GM18520 (cell line): Measurements from ENCODE around the gene ABHD8.
A peak's percentile ranks its signal among the peaks of the same experiment; 100 is the strongest.

Source experiments
- ATAC-seq: cut with Tn5 transposase; IDR thresholded peaks from one replicate; pipeline ENCODE4 v1.9.1; 2021; ENCODE audit not compliant: unreplicated experiment

Gene ABHD8

DNA sequence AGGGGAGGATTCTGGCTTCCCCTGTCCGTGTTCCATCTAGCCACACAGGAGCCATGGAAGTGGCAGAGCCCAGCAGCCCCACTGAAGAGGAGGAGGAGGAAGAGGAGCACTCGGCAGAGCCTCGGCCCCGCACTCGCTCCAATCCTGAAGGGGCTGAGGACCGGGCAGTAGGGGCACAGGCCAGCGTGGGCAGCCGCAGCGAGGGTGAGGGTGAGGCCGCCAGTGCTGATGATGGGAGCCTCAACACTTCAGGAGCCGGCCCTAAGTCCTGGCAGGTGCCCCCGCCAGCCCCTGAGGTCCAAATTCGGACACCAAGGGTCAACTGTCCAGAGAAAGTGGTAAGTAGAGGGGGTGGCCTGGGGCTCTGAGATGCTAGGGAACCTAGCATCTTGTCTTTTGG is 34.5 kb downstream of the ABHD8 start:
- ATAC-seq = no peak

DNA sequence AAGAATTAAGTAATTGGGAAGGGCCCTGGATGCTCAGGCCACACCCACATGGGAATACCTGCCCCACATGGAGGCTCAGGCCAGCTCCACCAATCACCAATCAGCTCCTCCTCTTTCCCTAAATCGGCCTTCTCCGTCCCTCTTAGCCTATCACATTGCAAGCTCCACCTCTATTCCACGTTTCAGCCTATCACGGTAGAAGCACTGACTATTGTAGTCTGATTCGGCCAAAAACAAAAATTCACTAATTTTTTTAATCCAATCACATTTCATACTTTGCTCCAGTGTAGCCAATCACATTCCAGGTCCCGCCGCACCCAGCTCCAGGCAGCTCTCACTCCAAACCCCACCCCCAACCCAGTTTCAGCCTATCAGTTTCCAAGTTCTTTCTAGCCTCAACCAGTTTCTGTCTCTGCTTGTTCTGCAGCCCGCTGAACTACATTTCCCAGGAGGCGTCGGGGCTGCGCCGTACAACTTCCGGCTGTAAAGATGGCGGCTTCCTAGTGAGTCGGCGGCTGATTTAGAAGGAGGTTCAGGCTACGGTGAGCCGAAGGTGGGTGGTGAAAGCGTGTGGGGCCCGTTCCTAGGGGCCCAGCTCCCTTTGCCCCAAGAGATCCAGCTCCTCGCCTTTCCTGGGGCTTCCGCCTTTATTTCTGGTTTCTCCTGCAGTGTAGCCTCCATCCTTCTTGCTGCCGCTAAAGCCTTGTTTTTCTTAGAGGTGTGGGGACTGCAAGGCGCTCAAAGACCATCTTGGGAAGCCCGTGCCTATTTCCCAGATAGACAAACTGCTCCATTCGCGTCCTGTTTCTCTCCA is 36.0 kb downstream of the ABHD8 start, which contains the start of gene BABAM1:
Gene BABAM1 (plus strand): TSS at position 469 of the 814 bp plus-strand sequence. CDS start 1,364 bp downstream, outside the sequence.
- ATAC-seq = peak; percentile 94

DNA sequence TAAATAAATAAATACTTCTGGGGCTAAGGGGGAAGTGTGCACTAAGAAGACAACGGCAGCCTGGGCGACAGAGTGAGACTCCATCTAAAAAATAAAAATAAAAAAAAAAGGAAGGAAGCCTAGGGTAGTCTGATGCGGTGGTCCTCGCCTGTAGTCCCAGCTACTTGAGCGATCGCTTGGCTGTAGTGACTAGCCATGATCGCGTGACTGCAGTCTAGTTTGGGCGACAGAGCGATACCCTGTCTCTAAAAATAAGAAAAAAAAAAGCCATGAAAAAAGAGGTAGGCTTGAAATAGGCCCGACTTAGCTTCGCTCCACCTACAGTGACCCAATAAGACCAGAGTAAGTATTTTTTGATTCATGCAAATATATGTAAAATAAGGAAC is 36.6 kb downstream of the ABHD8 start:
- no peak for ATAC-seq

DNA sequence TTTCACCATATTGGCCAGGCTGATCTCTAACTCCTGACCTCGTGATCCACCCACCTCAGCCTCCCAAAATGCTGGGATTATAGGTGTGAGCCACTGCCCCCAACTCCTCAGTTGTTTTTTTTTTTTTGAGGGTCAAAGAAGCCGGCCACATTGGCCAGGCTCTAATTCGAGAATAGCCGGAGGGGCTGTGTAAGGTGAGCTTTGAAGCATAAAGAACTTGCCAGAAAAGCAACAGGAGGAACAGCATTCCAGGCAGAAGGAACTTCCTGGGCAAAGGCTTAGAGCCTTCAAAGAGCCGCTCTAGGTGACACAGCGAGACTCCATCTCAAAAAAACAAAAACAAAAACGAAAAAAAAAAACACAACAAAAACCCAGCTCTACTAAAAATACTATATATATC is 37.2 kb downstream of the ABHD8 start:
- ATAC-seq = no peak

DNA sequence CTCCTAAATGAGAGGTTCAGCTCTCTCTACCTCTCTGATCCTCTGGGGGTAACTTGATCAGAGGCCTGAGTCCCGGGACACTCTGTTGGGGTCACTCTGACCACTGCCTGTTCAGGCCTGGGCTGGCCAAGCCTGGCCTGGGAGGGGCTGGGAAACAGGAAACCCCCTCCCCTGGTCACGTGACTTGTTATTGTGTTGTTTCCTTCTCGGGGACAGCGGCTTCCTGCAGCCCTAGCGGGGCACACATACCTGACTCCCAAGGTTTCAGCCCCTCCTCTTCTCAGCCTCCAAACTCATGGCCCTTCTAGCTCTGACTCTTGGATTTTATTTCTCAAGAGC is 38.6 kb downstream of the ABHD8 start, which contains the start of gene USHBP1:
Gene USHBP1 (minus strand): TSS at position 105 of the 339 bp plus-strand sequence. CDS start 446 bp downstream, outside the sequence.
- no peak for ATAC-seq

DNA sequence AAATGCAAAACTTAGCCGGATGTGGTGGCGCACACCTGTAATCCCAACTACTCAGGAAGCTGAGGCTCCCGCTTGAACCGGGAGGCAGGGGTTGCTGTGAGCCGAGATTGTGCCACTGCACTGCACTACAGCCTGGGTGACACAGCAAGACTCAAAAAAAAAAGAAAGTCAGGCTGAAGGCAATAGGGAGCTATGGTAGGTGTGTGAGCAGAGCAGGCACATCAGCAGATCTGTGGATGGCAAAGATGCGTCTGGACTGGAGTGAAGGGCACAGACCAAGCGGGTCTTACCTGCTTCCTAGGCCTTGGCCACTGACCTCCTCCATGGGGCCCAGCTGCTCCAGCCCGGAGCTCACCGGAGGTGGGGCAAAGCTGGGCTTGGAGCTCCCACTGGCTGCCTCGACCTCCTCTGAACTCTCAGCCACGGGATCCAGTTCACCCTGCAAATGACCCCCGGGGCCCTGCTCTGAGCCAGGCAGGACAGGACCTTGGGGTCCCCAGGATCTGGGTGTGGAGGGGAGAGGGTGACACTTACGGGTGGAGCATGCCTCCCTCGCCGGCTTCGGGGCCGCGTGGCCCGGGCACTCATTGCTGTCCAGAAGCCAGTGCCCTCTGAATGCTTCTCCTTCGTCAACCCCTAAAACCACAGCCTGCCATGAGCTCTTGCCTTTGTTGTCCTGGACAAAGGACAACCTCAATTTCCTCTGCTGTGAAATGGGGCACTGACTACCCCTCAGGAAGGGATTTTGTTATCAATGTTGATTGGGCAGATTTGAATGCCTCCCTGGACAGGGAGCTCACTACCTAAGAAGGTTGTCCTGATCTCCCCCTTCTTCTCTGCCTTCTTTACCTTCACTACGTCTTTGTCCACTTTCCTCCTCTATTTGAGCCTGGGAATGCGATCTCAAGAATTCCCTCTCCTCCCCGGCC is 39.2 kb downstream of the ABHD8 start:
- ATAC-seq = no peak

DNA sequence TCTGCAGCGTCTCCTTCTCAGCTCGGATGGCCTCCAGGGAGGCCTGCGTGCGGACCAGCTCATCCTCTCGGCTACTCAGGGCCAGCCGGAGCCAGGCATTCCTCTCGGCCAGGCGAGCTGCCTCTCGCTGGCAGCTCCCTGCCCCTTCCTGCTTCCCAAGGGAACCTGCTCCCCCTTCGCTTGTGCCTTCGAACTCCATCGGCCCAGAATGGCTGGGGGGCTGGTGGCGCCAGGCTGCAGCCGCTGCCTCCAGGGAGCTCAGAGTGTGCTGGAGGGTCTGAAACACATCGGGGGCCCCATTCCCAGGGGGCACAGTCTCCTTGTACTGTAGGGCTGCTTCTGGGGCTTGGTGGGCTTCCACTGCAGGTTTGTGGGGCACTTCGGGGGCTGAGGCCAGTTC is 40.7 kb downstream of the ABHD8 start:
- ATAC-seq = no peak

DNA sequence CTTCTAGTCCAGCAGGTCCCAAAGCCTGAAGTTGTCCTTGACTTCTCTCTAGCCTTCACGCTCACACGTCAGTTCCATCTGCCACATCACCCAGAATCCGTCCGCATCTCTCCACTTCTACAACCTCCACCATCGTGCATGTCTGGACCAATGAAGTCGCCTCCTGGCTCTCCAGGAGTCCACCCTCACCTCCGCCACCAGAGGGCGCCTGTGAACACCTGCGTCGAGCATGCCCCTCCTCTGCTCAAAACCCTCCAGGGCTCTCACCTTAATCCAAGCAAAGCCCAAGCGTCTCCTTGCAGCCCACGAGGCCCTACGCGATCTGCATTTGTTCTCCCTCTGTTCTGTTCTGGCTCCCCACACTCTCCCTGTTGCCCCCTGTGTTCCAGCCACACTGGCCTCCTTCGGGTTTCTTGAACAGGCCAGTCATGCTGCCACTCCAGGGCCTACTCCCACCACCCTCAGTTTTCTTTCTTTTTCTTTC is 42.3 kb downstream of the ABHD8 start:
- ATAC-seq = peak; percentile 52

DNA sequence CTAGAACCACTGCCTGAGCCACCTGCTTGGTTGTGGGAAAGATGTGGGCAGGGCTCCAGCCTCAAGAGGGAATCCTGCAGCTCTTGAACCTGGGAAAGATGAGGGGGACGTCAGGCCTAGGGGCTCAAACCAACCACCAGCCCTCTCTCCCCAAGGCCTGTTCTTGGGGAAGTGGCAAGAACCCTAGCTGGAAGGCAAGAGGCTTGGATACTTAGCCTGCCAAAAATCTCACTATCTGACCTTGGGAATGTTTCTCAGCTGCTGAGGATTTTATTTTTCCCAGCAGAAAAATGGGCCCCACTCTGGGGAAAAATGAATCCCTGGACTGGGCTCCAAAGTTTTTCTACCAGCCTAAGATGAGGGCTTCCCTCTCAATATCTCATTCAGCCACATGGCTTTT is 43.3 kb downstream of the ABHD8 start:
- no peak for ATAC-seq

DNA sequence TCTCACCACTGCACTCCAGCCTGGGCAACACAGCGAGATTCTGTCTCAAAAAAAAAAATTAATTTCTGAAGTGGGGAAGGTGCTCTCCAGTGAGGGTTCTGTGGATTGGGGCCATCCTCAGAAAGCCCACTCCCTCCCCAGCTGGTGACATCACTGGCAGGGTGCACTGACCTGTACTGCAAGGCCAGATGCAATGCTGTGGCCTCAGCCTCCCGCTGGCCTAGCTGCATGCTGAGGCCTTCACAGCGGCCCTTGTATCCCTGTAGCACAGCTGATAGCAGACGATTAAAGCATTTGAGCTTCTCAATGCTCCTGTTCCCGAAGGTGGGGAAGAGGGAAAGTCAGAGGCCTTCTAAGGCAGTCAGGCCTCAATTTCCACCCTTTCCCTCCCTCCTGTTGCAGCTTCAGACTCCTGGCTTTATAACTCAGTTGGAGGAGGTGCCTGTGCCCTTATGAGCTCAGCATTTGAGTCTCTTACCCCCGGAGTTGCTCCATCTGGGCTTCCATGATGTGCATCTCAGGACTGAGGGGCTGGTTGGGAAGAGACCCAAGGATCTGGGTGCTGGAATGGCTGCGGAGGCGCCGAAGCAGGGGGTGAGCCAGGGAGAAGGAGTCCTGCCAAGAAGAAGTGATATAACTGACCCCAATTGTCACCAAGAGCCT is 44.0 kb downstream of the ABHD8 start:
- ATAC-seq = no peak

DNA sequence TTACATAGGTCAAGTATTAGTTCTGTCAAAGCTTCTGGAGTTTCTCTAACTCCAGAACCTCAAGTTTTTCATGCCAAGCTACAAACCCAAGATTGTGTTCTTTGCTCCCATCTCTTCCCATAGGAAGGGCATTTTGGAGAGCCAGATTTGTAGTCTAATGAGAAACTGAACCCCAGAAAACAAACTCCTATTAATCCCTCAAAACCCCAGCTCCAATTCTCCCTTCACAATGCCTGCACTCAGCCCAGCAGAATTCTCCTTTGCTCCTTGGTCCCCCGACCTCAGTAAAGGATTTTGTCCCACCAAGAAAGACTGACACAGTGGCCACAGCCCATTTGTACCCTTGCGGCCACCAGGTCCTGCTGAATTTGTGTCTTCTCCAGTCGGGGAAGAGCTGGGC is 47.1 kb downstream of the ABHD8 start:
- ATAC-seq = no peak

DNA sequence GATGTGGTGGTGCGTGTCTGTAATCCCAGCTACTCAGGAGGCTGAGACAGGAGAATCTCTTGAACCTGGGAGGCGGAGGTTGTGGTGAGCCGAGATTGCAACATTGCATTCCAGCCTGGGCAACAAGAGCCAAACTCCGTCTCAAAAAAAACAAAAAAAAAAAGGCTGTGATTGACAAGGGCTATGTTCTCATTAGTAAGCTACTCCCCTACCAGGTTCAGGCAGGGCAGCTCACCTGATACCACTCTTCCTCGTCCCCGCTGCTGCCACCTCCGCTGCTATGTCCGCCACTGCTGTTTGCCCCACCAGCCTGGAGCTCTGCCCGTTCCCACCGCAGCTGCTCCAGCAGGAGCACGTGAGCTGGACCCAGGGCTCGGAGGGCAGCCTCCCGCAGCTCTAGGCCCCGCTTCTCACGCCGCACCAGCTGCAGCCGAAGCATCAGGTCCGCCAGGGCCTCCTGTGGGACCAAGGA is 48.0 kb downstream of the ABHD8 start:
- no peak for ATAC-seq

DNA sequence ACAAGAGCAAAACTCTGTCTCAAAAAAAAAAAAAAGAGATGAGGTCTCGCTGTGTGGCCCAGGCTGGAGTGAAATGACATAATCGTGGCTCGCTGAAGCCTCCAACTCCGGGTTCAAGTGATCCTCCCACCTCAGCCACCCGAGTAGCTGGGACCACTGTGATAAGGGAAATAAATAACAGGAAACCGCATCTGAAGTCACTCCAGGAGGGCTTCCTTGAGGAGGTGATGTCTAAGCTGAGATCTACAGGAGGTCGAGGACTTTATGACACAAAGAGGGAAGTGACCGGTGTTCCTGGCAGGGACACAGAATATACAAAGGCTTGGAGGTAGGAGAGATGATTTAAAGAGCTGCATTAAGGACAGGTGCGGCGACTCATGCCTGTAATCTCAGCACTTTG is 48.6 kb downstream of the ABHD8 start:
- no peak for ATAC-seq

DNA sequence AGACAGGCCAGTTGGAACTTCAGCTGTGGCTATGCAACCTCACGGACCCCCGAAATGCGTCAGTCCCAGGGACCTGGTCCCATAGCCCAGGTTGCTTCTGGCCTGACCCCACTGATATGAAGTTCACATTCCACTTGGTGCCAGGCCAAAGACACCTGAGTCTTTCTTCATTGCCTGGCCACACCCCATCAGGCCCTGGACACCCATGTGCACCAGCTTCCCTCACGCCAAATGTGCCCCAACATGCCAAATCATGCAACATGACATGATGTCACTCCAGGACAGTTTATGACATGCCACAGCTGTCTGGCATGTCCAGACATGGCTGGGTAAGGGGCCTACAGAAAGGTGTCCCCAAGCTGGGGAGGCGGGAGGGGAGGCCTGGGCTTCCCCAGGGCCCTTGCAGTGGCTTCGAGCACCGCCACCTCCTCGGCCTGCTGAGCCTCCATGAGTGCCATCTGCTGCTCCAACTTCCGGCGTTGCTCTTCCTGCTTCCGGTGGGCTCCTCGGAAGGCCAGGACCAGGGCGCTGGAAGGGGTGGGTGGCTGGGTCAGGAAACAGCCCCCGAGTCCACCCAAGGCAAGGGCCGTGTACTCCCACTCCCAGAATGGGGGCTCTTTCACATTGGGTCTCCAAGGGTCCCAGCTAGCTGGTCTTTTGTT is 53.2 kb downstream of the ABHD8 start:
- ATAC-seq = no peak

DNA sequence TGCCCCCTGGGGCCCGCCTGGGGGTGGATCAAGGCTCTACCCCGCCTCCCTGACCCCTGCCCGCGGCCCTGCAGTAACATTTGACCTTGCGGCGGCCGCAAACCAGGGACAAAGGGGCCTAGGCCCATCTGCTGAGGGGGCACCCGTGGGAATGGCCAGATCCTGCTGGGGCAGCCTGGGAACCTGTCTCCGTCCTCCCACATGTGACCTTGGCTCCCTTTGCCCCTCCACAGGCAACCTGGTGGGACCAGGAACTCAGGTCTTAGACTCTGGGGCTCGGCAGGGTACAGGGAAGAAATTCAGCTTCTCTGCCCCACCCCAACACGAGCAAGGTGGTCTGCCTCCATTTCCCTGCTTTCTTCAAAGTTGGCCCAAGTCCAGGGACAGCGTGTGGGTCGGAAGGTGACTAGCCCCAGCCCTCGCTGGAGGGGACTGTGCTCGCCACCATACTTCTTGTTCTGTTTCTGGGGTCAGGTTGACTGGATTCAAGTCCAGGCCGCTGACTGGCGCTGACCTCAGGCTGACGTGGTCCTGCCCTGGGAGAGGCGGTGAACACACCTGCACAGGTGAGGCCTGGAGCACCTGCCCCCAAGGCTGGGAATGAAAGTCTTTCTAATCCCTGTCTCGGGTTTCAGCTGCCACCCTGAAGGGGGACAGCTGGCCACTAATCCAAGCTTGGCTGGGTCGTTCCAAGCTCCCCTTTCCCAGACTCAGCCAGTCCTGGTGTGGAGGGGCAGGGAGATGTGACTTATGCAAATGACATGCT is 55.0 kb downstream of the ABHD8 start:
- ATAC-seq = no peak

DNA sequence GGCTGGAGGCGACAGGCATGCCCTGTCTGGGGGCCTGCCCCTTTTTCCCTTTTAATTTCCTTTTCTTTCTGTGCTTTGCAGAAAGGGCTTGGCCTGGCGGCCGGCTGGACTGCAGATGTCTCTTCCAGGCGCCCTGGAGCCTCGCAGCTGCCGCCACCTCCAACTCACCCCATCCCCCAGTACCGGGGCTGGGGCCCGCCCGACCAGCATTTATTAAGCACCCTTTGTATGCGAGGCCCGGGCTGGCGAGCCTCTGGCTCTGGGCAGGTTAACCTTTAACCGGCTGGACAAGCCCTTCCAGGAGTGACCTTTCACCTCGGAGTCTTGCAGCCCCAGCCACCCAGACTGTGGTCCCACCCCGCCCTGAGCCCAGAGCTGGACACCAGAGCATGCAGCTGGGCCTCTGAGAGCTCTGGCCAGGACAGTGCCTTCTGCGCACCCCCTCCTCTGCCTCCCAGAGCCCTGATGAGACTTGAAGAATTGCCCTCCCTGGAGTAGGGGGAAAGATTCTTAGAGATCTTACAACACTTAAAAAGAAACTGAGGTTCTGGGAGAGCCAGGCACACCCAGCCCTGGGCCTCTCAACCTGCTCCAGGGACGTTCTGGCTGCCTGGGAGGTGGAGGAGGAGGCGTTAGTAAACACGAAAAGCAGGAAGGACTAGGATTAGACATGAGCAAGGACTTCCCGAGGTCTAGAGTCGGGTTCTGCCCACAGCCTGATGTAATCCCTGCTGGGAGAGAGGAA is 56.4 kb downstream of the ABHD8 start:
- no peak for ATAC-seq

DNA sequence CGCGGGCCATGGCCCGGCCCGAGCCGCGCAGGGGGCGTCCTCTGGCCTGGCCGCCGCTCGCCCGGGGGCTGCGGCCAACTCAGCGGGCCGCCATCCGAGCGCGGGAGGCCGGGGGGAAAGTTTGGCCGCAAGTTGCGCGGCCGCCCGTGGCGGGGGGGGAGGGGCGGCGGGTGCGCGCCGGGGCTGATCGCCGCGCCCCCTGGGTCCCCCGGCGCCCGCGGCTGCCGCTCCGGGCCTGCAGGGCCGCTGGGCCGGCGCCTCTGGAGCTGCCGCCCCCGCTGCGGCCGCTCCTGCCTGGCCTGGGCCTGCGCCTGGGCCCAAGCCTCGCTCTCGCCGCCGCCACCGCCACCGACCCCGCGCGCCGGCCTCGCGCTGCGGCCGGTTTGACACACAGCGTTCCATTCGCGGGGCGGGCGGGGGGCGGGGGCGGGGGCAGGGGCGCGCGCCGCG is 57.7 kb downstream of the ABHD8 start, which contains the start of gene NR2F6:
Gene NR2F6 (minus strand): TSS at position 385 of the 450 bp plus-strand sequence. CDS start 699 bp downstream, outside the sequence.
- no peak for ATAC-seq

DNA sequence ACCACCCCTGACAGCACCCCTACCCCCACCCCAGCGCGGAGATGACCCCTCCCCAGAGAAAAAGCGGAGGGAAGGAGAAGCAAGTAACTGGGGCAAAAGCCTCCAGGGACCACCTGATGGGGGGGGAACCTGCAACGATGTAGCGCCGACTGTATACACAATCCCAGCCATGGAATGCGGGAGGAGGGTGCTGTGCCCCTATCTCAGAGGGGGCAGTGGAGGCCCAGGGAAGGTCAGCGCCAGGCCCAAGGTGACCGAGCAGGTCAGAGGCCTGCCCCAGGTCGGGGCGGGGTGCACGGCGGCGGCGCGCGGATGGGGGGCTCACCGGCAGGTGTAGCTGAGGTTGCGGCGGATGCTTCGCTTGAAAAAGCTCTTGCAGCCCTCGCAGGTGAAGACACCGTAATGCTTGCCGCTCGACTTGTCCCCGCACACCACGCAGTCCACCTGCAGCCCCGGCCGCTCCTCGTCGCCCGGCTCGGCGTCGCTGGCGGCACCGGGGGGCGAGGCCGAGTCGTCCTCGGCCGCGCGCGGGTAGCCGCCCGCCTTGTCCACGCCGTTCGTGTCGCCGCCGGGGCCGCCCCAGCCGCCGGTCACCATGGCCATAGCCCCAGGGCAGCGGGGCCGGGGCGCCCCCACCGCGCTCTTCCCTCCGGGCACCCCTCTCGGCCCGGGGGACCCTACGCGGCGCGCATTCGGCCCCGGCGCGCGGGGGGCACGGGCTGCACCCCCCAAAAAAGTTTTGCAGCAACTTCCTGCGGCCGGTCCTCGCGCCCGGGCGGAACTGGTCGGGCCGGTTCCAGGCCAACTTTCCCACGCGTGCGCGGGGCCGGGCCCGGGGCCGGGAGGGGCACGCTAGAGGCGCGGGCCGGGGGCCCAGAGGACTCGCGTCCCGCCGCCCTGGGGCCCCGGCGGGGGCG is 58.3 kb downstream of the ABHD8 start:
- ATAC-seq = no peak
